Measurements from ENCODE around the gene NSMF. TPM values are rescaled to one million over a fixed set of nuclear protein-coding genes. Genes with fewer than 3 reads are reported as not detected.
A peak's percentile ranks its signal among the peaks of the same experiment; 100 is the strongest.

Gene NSMF
- total RNA-seq, 1 donor from 2014 or later = 20.7 TPM

- TF ChIP-seq CTCF (IDR thresholded peaks at IDR 0.05) = no peak
- Histone ChIP-seq H3K4me3 (no peak overlapping the region), H3K27ac (no peak overlapping the region), H3K4me1 (peaks cover 10% of the 10 kb centered on the region), H3K9me3 (no peaks in the 10 kb centered on the region), H3K36me3 (no peaks in the 10 kb centered on the region), H3K27me3 (ENCODE audit: low read depth) (peaks cover 6% of the 10 kb centered on the region)
- DNase-seq = peak; percentile 47
- intact Hi-C loops (cut with DNase I) = no loop called here
- no peak for ATAC-seq
Observed at GRCh38 chr9:137436761-137437600, 22.2 kb downstream of the NSMF start.

- Histone ChIP-seq H3K4me1 (peaks cover 5% of the 10 kb centered on the region), H3K27me3 (ENCODE audit: low read depth) (peaks cover under 1% of the 10 kb centered on the region), H3K27ac (no peak overlapping the region), H3K4me3 (no peak overlapping the region), H3K36me3 (no peaks in the 10 kb centered on the region), H3K9me3 (no peaks in the 10 kb centered on the region)
- no peak for TF ChIP-seq CTCF (IDR thresholded peaks at IDR 0.05)
- DNase-seq (peak; percentile 80), ATAC-seq (peak; percentile 88 to 90)
- intact Hi-C loops (cut with DNase I) = no loop called here
Observed at GRCh38 chr9:137435980-137436760, 23.0 kb downstream of the NSMF start.

DNA sequence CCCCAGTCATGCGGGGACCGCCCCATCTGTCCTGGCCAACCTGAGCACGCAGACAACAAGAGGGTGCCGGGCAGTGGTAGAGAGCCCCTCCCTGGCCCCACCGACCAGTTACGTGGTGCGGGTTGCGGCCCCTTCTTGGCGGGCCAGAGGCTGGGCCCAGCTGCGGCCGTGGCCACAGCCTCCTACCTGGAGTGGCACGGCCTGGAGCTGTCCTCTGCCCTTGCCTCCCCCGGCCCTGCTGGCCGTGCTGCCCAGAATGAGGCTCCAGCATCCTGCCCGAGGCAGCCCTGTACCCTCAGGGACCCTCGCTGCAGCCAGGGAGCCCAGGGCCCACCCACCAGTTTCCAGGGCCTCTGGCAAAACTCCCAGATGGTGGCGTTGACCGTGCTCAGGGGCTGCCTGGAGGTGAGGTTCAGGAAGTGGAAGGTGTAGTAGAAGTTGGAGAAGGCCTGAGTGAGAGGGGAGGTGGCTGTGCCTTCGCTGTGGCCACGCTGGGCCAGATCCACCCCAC, 23.7 kb downstream of the NSMF start:
- no peak for ATAC-seq
- Histone ChIP-seq H3K4me3 (no peak overlapping the region), H3K4me1 (peaks cover 5% of the 10 kb centered on the region), H3K27ac (no peak overlapping the region), H3K27me3 (ENCODE audit: low read depth) (no peaks in the 10 kb centered on the region), H3K9me3 (no peaks in the 10 kb centered on the region), H3K36me3 (no peaks in the 10 kb centered on the region)
- intact Hi-C loops (cut with DNase I) = no loop called here
- TF ChIP-seq CTCF (IDR thresholded peaks at IDR 0.05) = no peak
- DNase-seq = peak; percentile 39

DNA sequence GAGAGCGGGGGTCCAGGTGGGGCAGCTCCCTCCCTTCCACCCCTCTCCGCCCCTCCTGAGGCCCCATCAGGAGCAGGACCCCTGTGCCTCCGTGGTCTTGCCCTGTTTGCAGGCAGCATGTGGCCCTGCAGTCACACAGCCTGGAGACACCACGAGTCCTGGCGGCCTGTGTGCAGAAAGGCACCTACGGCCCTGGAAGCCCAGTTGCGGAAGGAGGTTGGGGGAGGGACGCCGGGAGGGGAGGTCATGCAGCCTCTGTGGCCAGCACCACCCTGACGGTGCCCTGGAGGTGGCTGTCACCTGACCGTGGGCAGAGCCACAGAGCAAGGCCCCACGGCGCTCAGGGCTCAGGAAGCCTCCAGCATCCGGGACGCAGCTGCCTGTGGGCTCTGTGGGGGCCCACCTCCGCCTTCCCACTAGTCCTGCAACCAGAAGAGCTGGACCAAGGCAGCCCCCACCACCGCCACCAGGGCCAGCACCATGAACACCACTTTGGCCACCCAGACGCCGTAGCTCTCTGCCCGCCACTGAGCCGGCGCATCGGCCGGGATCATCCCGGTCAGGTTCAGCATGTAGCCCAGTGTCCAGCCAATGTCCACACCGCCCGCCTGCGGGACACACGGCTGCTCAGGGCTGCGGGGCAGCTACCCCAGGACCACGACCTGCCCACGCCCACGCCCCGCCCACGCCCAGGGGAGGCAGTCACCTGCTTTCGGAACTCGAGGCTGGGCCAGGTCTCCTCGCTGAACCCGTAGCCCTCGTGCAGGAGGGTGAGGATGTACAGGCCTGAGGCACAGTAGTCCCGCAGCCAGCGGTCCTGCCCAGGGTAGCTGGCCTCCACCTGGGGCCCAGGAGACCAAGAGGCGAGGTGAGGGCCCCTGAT, 24.4 kb downstream of the NSMF start:
- peaks cover 5% of the 10 kb centered on the region for H3K4me1 ChIP-seq
- intact Hi-C loops (cut with DNase I) = no loop called here
- peak; percentile 41 for DNase-seq

More for the DNA sequence above, 24.4 kb downstream of the NSMF start:
- Histone ChIP-seq H3K4me3 (no peak overlapping the region), H3K36me3 (no peaks in the 10 kb centered on the region), H3K27ac (no peak overlapping the region), H3K27me3 (ENCODE audit: low read depth) (no peaks in the 10 kb centered on the region), H3K9me3 (no peaks in the 10 kb centered on the region)
- TF ChIP-seq CTCF (IDR thresholded peaks at IDR 0.05) = no peak
- ATAC-seq = no peak
